ENCODE measurements around the gene RXRA.

DNA sequence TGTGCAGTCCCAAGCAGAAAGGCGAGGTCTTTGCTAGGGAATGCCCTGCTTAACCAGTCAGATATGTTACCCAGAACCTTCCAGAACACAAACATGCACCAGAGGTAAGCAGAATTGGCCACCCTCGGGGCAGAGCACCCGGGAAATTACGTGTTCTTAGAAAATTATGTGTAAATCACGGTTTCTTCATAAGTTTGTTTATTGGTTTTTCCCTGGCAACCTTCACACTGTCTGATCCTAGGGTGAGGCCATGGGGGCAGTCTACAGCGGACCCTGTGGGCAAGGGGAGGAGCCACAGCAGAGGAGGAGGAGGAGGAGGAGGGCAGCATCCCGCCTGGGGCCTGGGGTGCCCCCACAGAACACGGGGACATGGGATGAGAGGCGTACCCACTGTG lies 31.4 kb downstream of the RXRA start:
- TF ChIP-seq, protein P1, sequence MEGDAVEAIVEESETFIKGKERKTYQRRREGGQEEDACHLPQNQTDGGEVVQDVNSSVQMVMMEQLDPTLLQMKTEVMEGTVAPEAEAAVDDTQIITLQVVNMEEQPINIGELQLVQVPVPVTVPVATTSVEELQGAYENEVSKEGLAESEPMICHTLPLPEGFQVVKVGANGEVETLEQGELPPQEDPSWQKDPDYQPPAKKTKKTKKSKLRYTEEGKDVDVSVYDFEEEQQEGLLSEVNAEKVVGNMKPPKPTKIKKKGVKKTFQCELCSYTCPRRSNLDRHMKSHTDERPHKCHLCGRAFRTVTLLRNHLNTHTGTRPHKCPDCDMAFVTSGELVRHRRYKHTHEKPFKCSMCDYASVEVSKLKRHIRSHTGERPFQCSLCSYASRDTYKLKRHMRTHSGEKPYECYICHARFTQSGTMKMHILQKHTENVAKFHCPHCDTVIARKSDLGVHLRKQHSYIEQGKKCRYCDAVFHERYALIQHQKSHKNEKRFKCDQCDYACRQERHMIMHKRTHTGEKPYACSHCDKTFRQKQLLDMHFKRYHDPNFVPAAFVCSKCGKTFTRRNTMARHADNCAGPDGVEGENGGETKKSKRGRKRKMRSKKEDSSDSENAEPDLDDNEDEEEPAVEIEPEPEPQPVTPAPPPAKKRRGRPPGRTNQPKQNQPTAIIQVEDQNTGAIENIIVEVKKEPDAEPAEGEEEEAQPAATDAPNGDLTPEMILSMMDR (IDR thresholded peaks at IDR 0.05; ENCODE audit: insufficient read depth, low read length) = no peak
- TF ChIP-seq SPI1 (IDR thresholded peaks at IDR 0.05; ENCODE audit: borderline replicate concordance, low read depth) = no peak
